ENCODE data around the gene TSKU.

Gene TSKU

GRCh38 chr11:76753950-76754349, 29.2 kb upstream of the TSKU start:
- Histone ChIP-seq H2AFZ (ENCODE audit: low read depth) (no peak overlapping the region), H4K20me1 (ENCODE audit: insufficient read depth) (no peaks in the 10 kb centered on the region), H3K4me3 (IDR thresholded peaks at IDR 0.05; ENCODE audit: insufficient read depth, low read depth, low read length) (no peak overlapping the region), H3K27ac (no peak overlapping the region), H3K4me1 (ENCODE audit: low read depth, poor library complexity, severe bottlenecking) (no peaks in the 10 kb centered on the region), H3K4me2 (no peak overlapping the region), H3K27me3 (ENCODE audit: insufficient read depth, low read depth) (no peaks in the 10 kb centered on the region), H3K79me2 (ENCODE audit: insufficient read depth, low read depth) (no peaks in the 10 kb centered on the region), H3K9ac (no peak overlapping the region), H3K36me3 (ENCODE audit: insufficient read depth) (no peaks in the 10 kb centered on the region)
- TF ChIP-seq, protein P1, sequence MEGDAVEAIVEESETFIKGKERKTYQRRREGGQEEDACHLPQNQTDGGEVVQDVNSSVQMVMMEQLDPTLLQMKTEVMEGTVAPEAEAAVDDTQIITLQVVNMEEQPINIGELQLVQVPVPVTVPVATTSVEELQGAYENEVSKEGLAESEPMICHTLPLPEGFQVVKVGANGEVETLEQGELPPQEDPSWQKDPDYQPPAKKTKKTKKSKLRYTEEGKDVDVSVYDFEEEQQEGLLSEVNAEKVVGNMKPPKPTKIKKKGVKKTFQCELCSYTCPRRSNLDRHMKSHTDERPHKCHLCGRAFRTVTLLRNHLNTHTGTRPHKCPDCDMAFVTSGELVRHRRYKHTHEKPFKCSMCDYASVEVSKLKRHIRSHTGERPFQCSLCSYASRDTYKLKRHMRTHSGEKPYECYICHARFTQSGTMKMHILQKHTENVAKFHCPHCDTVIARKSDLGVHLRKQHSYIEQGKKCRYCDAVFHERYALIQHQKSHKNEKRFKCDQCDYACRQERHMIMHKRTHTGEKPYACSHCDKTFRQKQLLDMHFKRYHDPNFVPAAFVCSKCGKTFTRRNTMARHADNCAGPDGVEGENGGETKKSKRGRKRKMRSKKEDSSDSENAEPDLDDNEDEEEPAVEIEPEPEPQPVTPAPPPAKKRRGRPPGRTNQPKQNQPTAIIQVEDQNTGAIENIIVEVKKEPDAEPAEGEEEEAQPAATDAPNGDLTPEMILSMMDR (conservative IDR thresholded peaks at IDR 0.05; ENCODE audit: low read depth, low read length), result no peak

GRCh38 chr11:76756341-76756741, 26.8 kb upstream of the TSKU start:
- Histone ChIP-seq H3K27me3 (ENCODE audit: insufficient read depth, low read depth) (no peaks in the 10 kb centered on the region), H3K79me2 (ENCODE audit: insufficient read depth, low read depth) (no peaks in the 10 kb centered on the region), H3K4me2 (no peak overlapping the region), H3K4me1 (ENCODE audit: low read depth, poor library complexity, severe bottlenecking) (no peaks in the 10 kb centered on the region), H3K36me3 (ENCODE audit: insufficient read depth) (no peaks in the 10 kb centered on the region), H3K9ac (no peak overlapping the region), H4K20me1 (ENCODE audit: insufficient read depth) (no peaks in the 10 kb centered on the region), H2AFZ (ENCODE audit: low read depth) (no peak overlapping the region), H3K27ac (no peak overlapping the region), H3K4me3 (IDR thresholded peaks at IDR 0.05; ENCODE audit: insufficient read depth, low read depth, low read length) (no peak overlapping the region)
- TF ChIP-seq, protein P1 (conservative IDR thresholded peaks at IDR 0.05; ENCODE audit: low read depth, low read length), result no peak

GRCh38 chr11:76758311-76758710, 24.8 kb upstream of the TSKU start:
- H3K27ac ChIP-seq, result no peak overlapping the region
- no peaks in the 10 kb centered on the region for H3K4me1 ChIP-seq (ENCODE audit: low read depth, poor library complexity, severe bottlenecking)
- no peak overlapping the region for H3K4me3 ChIP-seq (IDR thresholded peaks at IDR 0.05; ENCODE audit: insufficient read depth, low read depth, low read length)
- H2AFZ ChIP-seq (ENCODE audit: low read depth), result no peak overlapping the region
- no peaks in the 10 kb centered on the region for H4K20me1 ChIP-seq (ENCODE audit: insufficient read depth)
- H3K27me3 ChIP-seq (ENCODE audit: insufficient read depth, low read depth), result no peaks in the 10 kb centered on the region
- H3K4me2 ChIP-seq, result no peak overlapping the region
- TF ChIP-seq, protein P1 (conservative IDR thresholded peaks at IDR 0.05; ENCODE audit: low read depth, low read length), result no peak
- H3K36me3 ChIP-seq (ENCODE audit: insufficient read depth), result no peaks in the 10 kb centered on the region
- no peaks in the 10 kb centered on the region for H3K79me2 ChIP-seq (ENCODE audit: insufficient read depth, low read depth)
- no peak overlapping the region for H3K9ac ChIP-seq

GRCh38 chr11:76759092-76759491, 24.1 kb upstream of the TSKU start:
- TF ChIP-seq, protein P1 (conservative IDR thresholded peaks at IDR 0.05; ENCODE audit: low read depth, low read length), result no peak
- H3K4me2 ChIP-seq, result no peak overlapping the region
- H3K4me3 ChIP-seq (IDR thresholded peaks at IDR 0.05; ENCODE audit: insufficient read depth, low read depth, low read length), result no peak overlapping the region
- no peak overlapping the region for H3K27ac ChIP-seq
- H3K79me2 ChIP-seq (ENCODE audit: insufficient read depth, low read depth), result no peaks in the 10 kb centered on the region
- H4K20me1 ChIP-seq (ENCODE audit: insufficient read depth), result no peaks in the 10 kb centered on the region
- no peaks in the 10 kb centered on the region for H3K27me3 ChIP-seq (ENCODE audit: insufficient read depth, low read depth)
- H3K9ac ChIP-seq, result no peak overlapping the region
- no peak overlapping the region for H2AFZ ChIP-seq (ENCODE audit: low read depth)
- H3K36me3 ChIP-seq (ENCODE audit: insufficient read depth), result no peaks in the 10 kb centered on the region
- no peaks in the 10 kb centered on the region for H3K4me1 ChIP-seq (ENCODE audit: low read depth, poor library complexity, severe bottlenecking)

Data from KMS-11 (cell line).